ENCODE data around the gene ADGRF4. TPM values are rescaled to one million over a fixed set of nuclear protein-coding genes. Genes with fewer than 3 reads are reported as not detected.

Gene ADGRF4
- total and polyA plus RNA-seq, 2 experiments from 2014 or later: 4.2 to 7.5 TPM

DNA sequence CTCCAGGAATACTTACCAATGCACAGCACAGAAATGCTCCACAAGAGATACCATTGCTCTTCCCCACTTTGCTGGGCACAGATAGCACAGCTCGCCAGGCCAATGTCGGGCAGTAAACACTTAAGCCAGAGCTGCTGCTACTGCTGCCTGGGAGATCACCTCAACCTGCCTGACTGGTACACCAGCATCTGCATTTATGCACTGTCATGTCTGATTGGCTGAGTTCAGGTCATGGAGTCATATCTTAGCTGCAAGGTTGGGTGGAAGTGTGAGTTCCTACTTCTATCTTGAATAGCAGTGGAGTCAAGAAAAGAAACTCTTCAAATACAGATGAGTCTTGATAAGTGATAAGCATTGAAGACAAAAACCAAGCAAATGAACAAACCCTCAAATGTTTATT, 10.9 kb upstream of the ADGRF4 start:
- H3K9me3 ChIP-seq (ENCODE audit: low read depth): no peaks in the 10 kb centered on the region
- no peak overlapping the region for H3K4me2 ChIP-seq
- TF ChIP-seq EZH2phosphoT487 (IDR thresholded peaks at IDR 0.05; ENCODE audit: low read depth, severe bottlenecking, unreplicated experiment) (no peak), EZH2 (IDR thresholded peaks at IDR 0.05; ENCODE audit: borderline replicate concordance) (no peak)
- TF ChIP-seq, protein P1, sequence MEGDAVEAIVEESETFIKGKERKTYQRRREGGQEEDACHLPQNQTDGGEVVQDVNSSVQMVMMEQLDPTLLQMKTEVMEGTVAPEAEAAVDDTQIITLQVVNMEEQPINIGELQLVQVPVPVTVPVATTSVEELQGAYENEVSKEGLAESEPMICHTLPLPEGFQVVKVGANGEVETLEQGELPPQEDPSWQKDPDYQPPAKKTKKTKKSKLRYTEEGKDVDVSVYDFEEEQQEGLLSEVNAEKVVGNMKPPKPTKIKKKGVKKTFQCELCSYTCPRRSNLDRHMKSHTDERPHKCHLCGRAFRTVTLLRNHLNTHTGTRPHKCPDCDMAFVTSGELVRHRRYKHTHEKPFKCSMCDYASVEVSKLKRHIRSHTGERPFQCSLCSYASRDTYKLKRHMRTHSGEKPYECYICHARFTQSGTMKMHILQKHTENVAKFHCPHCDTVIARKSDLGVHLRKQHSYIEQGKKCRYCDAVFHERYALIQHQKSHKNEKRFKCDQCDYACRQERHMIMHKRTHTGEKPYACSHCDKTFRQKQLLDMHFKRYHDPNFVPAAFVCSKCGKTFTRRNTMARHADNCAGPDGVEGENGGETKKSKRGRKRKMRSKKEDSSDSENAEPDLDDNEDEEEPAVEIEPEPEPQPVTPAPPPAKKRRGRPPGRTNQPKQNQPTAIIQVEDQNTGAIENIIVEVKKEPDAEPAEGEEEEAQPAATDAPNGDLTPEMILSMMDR (IDR thresholded peaks at IDR 0.05; ENCODE audit: poor library complexity): no peak
- no peaks in the 10 kb centered on the region for H3K4me1 ChIP-seq (ENCODE audit: insufficient read depth)
- no peaks in the 10 kb centered on the region for H3K79me2 ChIP-seq
- DNase-seq (ENCODE audit: low spot score): no peak
- H3K27ac ChIP-seq: no peak overlapping the region
- WGBS (ENCODE audit: low lambda C conversion rate, missing lambda C conversion rate): 93% methylated on average over 2 of the region's 2 CpGs
- H3K36me3 ChIP-seq (replicated peaks; ENCODE audit: insufficient read depth, low read depth): no peaks in the 10 kb centered on the region
- H2AFZ ChIP-seq: no peak overlapping the region
- no peaks in the 10 kb centered on the region for H3K9me2 ChIP-seq (replicated peaks; ENCODE audit: insufficient read depth)
- H4K20me1 ChIP-seq (ENCODE audit: insufficient read depth, poor library complexity, severe bottlenecking): no peaks in the 10 kb centered on the region
- no peaks in the 10 kb centered on the region for H3K27me3 ChIP-seq
- H3K4me3 ChIP-seq: no peak overlapping the region

DNA sequence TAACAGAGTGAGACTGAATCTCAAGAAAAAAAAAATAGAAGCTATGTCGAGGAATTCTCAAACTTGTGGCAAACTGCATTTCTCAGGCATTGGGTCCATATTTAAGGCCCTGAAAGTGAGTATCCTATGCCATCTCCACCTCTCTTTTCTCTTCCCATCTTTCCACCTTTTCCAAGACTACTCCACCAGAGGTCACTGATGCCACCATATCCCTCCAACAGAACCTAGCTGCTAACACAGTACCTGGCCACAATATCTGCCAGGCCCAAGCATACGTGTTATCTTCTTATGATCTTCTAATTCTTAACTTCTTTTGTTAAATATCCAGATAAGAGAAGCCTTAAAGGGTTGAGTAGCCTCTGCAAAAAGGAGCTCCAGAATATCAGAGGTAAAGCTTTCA, 8.2 kb upstream of the ADGRF4 start:
- no peak for DNase-seq (ENCODE audit: low spot score)
- no peaks in the 10 kb centered on the region for H3K36me3 ChIP-seq (replicated peaks; ENCODE audit: insufficient read depth, low read depth)
- H3K9me2 ChIP-seq (replicated peaks; ENCODE audit: insufficient read depth): no peaks in the 10 kb centered on the region
- no peaks in the 10 kb centered on the region for H3K27me3 ChIP-seq
- H2AFZ ChIP-seq: no peak overlapping the region
- H3K79me2 ChIP-seq: no peaks in the 10 kb centered on the region
- H3K4me3 ChIP-seq: no peak overlapping the region
- H3K27ac ChIP-seq: no peak overlapping the region
- no peaks in the 10 kb centered on the region for H4K20me1 ChIP-seq (ENCODE audit: insufficient read depth, poor library complexity, severe bottlenecking)
- H3K4me2 ChIP-seq: no peak overlapping the region
- TF ChIP-seq EZH2phosphoT487 (IDR thresholded peaks at IDR 0.05; ENCODE audit: low read depth, severe bottlenecking, unreplicated experiment): no peak
- no peak for TF ChIP-seq EZH2 (IDR thresholded peaks at IDR 0.05; ENCODE audit: borderline replicate concordance)
- TF ChIP-seq, protein P1 (IDR thresholded peaks at IDR 0.05; ENCODE audit: poor library complexity): peak; percentile 4
- 83% methylated on average over 2 of the region's 2 CpGs for WGBS (ENCODE audit: low lambda C conversion rate, missing lambda C conversion rate)
- no peaks in the 10 kb centered on the region for H3K4me1 ChIP-seq (ENCODE audit: insufficient read depth)
- no peaks in the 10 kb centered on the region for H3K9me3 ChIP-seq (ENCODE audit: low read depth)

DNA sequence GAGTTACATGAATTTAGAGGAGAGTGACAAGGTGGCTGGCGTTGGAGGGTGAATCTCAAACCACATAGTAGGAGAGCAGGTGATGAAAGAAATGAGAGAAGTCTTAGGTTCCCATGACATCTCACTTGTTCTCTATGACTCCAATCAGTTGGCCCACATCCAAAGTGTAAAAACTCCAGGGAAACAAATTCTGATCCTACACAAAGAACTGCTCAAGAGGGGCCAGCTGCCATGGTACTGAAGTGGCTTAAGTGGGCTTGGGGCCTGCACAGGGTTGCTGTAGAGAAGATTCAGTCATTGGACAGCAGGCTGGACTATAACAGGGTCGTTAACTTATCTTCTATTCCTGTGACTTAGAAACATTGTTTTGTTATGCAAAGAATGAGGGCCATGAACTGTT, 7.6 kb upstream of the ADGRF4 start:
- no peak overlapping the region for H2AFZ ChIP-seq
- no peak overlapping the region for H3K27ac ChIP-seq
- H3K4me2 ChIP-seq: no peak overlapping the region
- H3K4me3 ChIP-seq: no peak overlapping the region
- 72% methylated on average over 2 of the region's 2 CpGs for WGBS (ENCODE audit: low lambda C conversion rate, missing lambda C conversion rate)
- no peaks in the 10 kb centered on the region for H3K4me1 ChIP-seq (ENCODE audit: insufficient read depth)
- H3K9me2 ChIP-seq (replicated peaks; ENCODE audit: insufficient read depth): no peaks in the 10 kb centered on the region
- no peaks in the 10 kb centered on the region for H3K36me3 ChIP-seq (replicated peaks; ENCODE audit: insufficient read depth, low read depth)
- no peaks in the 10 kb centered on the region for H3K9me3 ChIP-seq (ENCODE audit: low read depth)
- H4K20me1 ChIP-seq (ENCODE audit: insufficient read depth, poor library complexity, severe bottlenecking): no peaks in the 10 kb centered on the region
- no peaks in the 10 kb centered on the region for H3K27me3 ChIP-seq
- no peaks in the 10 kb centered on the region for H3K79me2 ChIP-seq
- TF ChIP-seq, protein P1 (IDR thresholded peaks at IDR 0.05; ENCODE audit: poor library complexity): no peak
- TF ChIP-seq EZH2phosphoT487 (IDR thresholded peaks at IDR 0.05; ENCODE audit: low read depth, severe bottlenecking, unreplicated experiment) (no peak), EZH2 (IDR thresholded peaks at IDR 0.05; ENCODE audit: borderline replicate concordance) (no peak)
- no peak for DNase-seq (ENCODE audit: low spot score)

DNA sequence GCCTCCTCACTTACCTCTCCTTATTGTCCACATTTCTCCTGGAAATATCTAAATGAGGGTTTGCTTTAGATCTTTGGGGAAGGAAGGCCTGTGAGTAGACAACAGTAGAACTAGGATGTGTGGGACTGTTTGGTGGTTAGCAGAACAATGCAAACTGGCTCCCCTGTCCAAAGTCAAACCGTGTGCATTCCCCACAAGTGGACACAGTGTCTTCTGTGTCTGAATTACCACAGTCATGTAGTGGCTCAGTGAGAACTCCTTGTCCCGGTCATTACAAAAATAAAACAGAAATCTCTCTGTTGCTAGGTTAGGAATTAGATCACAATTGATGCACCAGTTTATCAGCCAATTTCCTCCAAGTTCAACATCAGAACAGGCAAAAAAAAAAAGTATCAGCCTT, 455 bp upstream of the ADGRF4 start:
- Histone ChIP-seq H3K4me3 (no peak overlapping the region), H3K4me2 (peak overlapping the region; percentile 18), H3K79me2 (no peaks in the 10 kb centered on the region), H2AFZ (no peak overlapping the region), H3K9me2 (replicated peaks; ENCODE audit: insufficient read depth) (no peaks in the 10 kb centered on the region), H3K27ac (peak overlapping the region; percentile 80), H3K36me3 (replicated peaks; ENCODE audit: insufficient read depth, low read depth) (no peaks in the 10 kb centered on the region), H3K9me3 (ENCODE audit: low read depth) (no peaks in the 10 kb centered on the region), H4K20me1 (ENCODE audit: insufficient read depth, poor library complexity, severe bottlenecking) (no peaks in the 10 kb centered on the region), H3K4me1 (ENCODE audit: insufficient read depth) (peaks cover 13% of the 10 kb centered on the region), H3K27me3 (no peaks in the 10 kb centered on the region)
- DNase-seq (ENCODE audit: low spot score): no peak
- WGBS (ENCODE audit: low lambda C conversion rate, missing lambda C conversion rate): 61% methylated on average over 2 of the region's 2 CpGs
- no peak for TF ChIP-seq EZH2 (IDR thresholded peaks at IDR 0.05; ENCODE audit: borderline replicate concordance)
- TF ChIP-seq, protein P1 (IDR thresholded peaks at IDR 0.05; ENCODE audit: poor library complexity): no peak
- TF ChIP-seq EZH2phosphoT487 (IDR thresholded peaks at IDR 0.05; ENCODE audit: low read depth, severe bottlenecking, unreplicated experiment): no peak
